B cell (primary cell): ENCODE data around the gene P2RX3.

ENCODE experiments used
- CTCF ChIP-seq: fragments of 200-600 bp; IDR thresholded peaks from one replicate; pipeline ENCODE4 v1.8.0; 2022; ENCODE audit warnings: antibody characterized with exemption, mild to moderate bottlenecking
- EZH2 ChIP-seq: IDR thresholded peaks from 2 replicates; pipeline ENCODE4 v1.6.1; 2012; ENCODE audit warnings: borderline replicate concordance, low read depth, mild to moderate bottlenecking, moderate library complexity, low read length; ENCODE audit not compliant: insufficient read depth, poor library complexity, severe bottlenecking

GRCh38 chr11:57323855-57324153 lies 14.3 kb upstream of the P2RX3 start:
- TF ChIP-seq CTCF (no peak), EZH2 (no peak)
